ENCODE data around the gene NKD2. TPM values are rescaled to one million over a fixed set of nuclear protein-coding genes. Genes with fewer than 3 reads are reported as not detected.

NKD2 gene
- total RNA-seq, 3 donors from 2014 or later (not counting 1 experiment from before 2014, with no cell fraction given): not detected

GRCh38 chr5:1074816-1075554, 66.4 kb downstream of the NKD2 start:
- no peak overlapping the region for H3K4me3 ChIP-seq (ENCODE audit: low read length)
- no peaks in the 10 kb centered on the region for H3K4me1 ChIP-seq (ENCODE audit: control insufficient read depth, insufficient read depth, low read length)
- H3K36me3 ChIP-seq (ENCODE audit: control insufficient read depth, insufficient read depth, low read length): no peaks in the 10 kb centered on the region
- TF ChIP-seq CTCF (IDR thresholded peaks at IDR 0.05): no peak
- H3K4me1 Mint-ChIP-seq: no peaks in the 10 kb centered on the region
- no peak for DNase-seq
- H3K9me3 ChIP-seq (ENCODE audit: control insufficient read depth, insufficient read depth, low read length): no peaks in the 10 kb centered on the region
- H3K36me3 Mint-ChIP-seq: no peaks in the 10 kb centered on the region
- H3K27me3 ChIP-seq (ENCODE audit: control insufficient read depth, insufficient read depth, low read length): no peaks in the 10 kb centered on the region
- intact Hi-C loops (cut with micrococcal nuclease): no loop called here
- no peak overlapping the region for H3K27ac ChIP-seq (ENCODE audit: low read length)
- no peaks in the 10 kb centered on the region for H3K9me3 Mint-ChIP-seq
- H3K4me3 Mint-ChIP-seq: no peak overlapping the region
- no peaks in the 10 kb centered on the region for H3K27me3 Mint-ChIP-seq (ENCODE audit: low read depth in 2 of 2)
- peak in 1 of 3 donors; percentile 5 for ATAC-seq
- WGBS (ENCODE audit: insufficient coverage): 92% methylated on average over 40 of the region's 40 CpGs
- no peak overlapping the region for H3K27ac Mint-ChIP-seq

GRCh38 chr5:1075555-1075881, 66.9 kb downstream of the NKD2 start:
- no peak for TF ChIP-seq CTCF (IDR thresholded peaks at IDR 0.05)
- H3K27me3 ChIP-seq (ENCODE audit: control insufficient read depth, insufficient read depth, low read length): no peaks in the 10 kb centered on the region
- no peak overlapping the region for H3K27ac ChIP-seq (ENCODE audit: low read length)
- H3K4me1 ChIP-seq (ENCODE audit: control insufficient read depth, insufficient read depth, low read length): no peaks in the 10 kb centered on the region
- intact Hi-C loops (cut with micrococcal nuclease): no loop called here
- no peaks in the 10 kb centered on the region for H3K9me3 Mint-ChIP-seq
- no peak overlapping the region for H3K27ac Mint-ChIP-seq
- no peaks in the 10 kb centered on the region for H3K27me3 Mint-ChIP-seq (ENCODE audit: low read depth in 2 of 2)
- no peaks in the 10 kb centered on the region for H3K36me3 Mint-ChIP-seq
- H3K4me3 Mint-ChIP-seq: no peak overlapping the region
- WGBS (ENCODE audit: insufficient coverage): 86% methylated on average over 10 of the region's 10 CpGs
- no peak overlapping the region for H3K4me3 ChIP-seq (ENCODE audit: low read length)
- ATAC-seq (peak in 1 of 3 donors; percentile 14), DNase-seq (no peak)
- H3K36me3 ChIP-seq (ENCODE audit: control insufficient read depth, insufficient read depth, low read length): no peaks in the 10 kb centered on the region
- peaks cover 0 to under 1% of the 10 kb centered on the region in 2 donors for H3K4me1 Mint-ChIP-seq
- no peaks in the 10 kb centered on the region for H3K9me3 ChIP-seq (ENCODE audit: control insufficient read depth, insufficient read depth, low read length)

- no peak overlapping the region for H3K4me3 Mint-ChIP-seq
- H3K4me1 Mint-ChIP-seq: peaks cover 0 to 4% of the 10 kb centered on the region in 2 donors
- H3K36me3 Mint-ChIP-seq: no peaks in the 10 kb centered on the region
- no peaks in the 10 kb centered on the region for H3K4me1 ChIP-seq (ENCODE audit: control insufficient read depth, insufficient read depth, low read length)
- H3K4me3 ChIP-seq (ENCODE audit: low read length): no peak overlapping the region
- no peak for DNase-seq
- no peaks in the 10 kb centered on the region for H3K36me3 ChIP-seq (ENCODE audit: control insufficient read depth, insufficient read depth, low read length)
- intact Hi-C loops (cut with micrococcal nuclease): no loop called here
- TF ChIP-seq CTCF (IDR thresholded peaks at IDR 0.05): no peak
- H3K9me3 ChIP-seq (ENCODE audit: control insufficient read depth, insufficient read depth, low read length): no peaks in the 10 kb centered on the region
- 97% methylated on average over 17 of the region's 17 CpGs for WGBS (ENCODE audit: insufficient coverage)
- no peaks in the 10 kb centered on the region for H3K27me3 ChIP-seq (ENCODE audit: control insufficient read depth, insufficient read depth, low read length)
- no peak overlapping the region for H3K27ac Mint-ChIP-seq
- no peaks in the 10 kb centered on the region for H3K9me3 Mint-ChIP-seq
- no peak overlapping the region for H3K27ac ChIP-seq (ENCODE audit: low read length)
- no peaks in the 10 kb centered on the region for H3K27me3 Mint-ChIP-seq (ENCODE audit: low read depth in 2 of 2)
- peak in 1 of 3 donors; percentile 18 for ATAC-seq
Measured at GRCh38 chr5:1075931-1076330, 67.3 kb downstream of the NKD2 start.

- intact Hi-C loops (cut with micrococcal nuclease): no loop called here
- DNase-seq (no peak), ATAC-seq (no peak)
- no peak overlapping the region for H3K27ac Mint-ChIP-seq
- H3K4me1 Mint-ChIP-seq: peaks cover 0 to 9% of the 10 kb centered on the region in 2 donors
- H3K27me3 ChIP-seq (ENCODE audit: control insufficient read depth, insufficient read depth, low read length): no peaks in the 10 kb centered on the region
- TF ChIP-seq CTCF (IDR thresholded peaks at IDR 0.05): no peak
- no peak overlapping the region for H3K4me3 ChIP-seq (ENCODE audit: low read length)
- H3K4me1 ChIP-seq (ENCODE audit: control insufficient read depth, insufficient read depth, low read length): no peaks in the 10 kb centered on the region
- H3K36me3 ChIP-seq (ENCODE audit: control insufficient read depth, insufficient read depth, low read length): no peaks in the 10 kb centered on the region
- no peaks in the 10 kb centered on the region for H3K9me3 Mint-ChIP-seq
- H3K36me3 Mint-ChIP-seq: no peaks in the 10 kb centered on the region
- no peak overlapping the region for H3K27ac ChIP-seq (ENCODE audit: low read length)
- H3K9me3 ChIP-seq (ENCODE audit: control insufficient read depth, insufficient read depth, low read length): no peaks in the 10 kb centered on the region
- 94% methylated on average over 17 of the region's 17 CpGs for WGBS (ENCODE audit: insufficient coverage)
- H3K4me3 Mint-ChIP-seq: no peak overlapping the region
- H3K27me3 Mint-ChIP-seq (ENCODE audit: low read depth in 2 of 2): no peaks in the 10 kb centered on the region
Measured at GRCh38 chr5:1076406-1076805, 67.8 kb downstream of the NKD2 start.
